Neuronal stem cell (in vitro differentiated cells): ENCODE measurements around the gene PGD.
A peak's percentile ranks its signal among the peaks of the same experiment; 100 is the strongest.

ENCODE experiments used
- DNase-seq: peaks from one replicate; pipeline ENCODE4 v3.0.0-alpha.2; 2013; ENCODE audit warnings: low spot score
- H2AFZ ChIP-seq: one replicate; pipeline ENCODE4 v1.6.1; 2013; ENCODE audit warnings: mild to moderate bottlenecking, low read length, inconsistent platforms
- H2AK5ac ChIP-seq: 2 replicates; pipeline ENCODE4 v1.6.1; 2013; ENCODE audit warnings: low read depth, mild to moderate bottlenecking, inconsistent platforms, low read length, moderate library complexity, mixed read lengths
- H2BK120ac ChIP-seq: 2 replicates; pipeline ENCODE4 v1.6.1; 2013; ENCODE audit warnings: low read depth, mild to moderate bottlenecking, inconsistent platforms, low read length, moderate library complexity, mixed read lengths
- H2BK12ac ChIP-seq: one replicate; pipeline ENCODE4 v1.6.1; 2013; ENCODE audit warnings: low read length, inconsistent platforms
- H2BK15ac ChIP-seq: 2 replicates; pipeline ENCODE4 v1.6.1; 2013; ENCODE audit warnings: mild to moderate bottlenecking, low read length, inconsistent platforms, mixed read lengths
- H2BK5ac ChIP-seq: one replicate; pipeline ENCODE4 v1.6.1; 2013; ENCODE audit warnings: inconsistent platforms, mild to moderate bottlenecking, low read length, moderate library complexity
- H3K14ac ChIP-seq: one replicate; pipeline ENCODE4 v1.6.1; 2013; ENCODE audit warnings: low read length, inconsistent platforms
- H3K18ac ChIP-seq: 2 replicates; pipeline ENCODE4 v1.6.1; 2013; ENCODE audit warnings: low read length, inconsistent platforms
- H3K23ac ChIP-seq: 2 replicates; pipeline ENCODE4 v1.6.1; 2013; ENCODE audit warnings: low read depth, mild to moderate bottlenecking, mixed read lengths, low read length, inconsistent platforms; ENCODE audit not compliant: poor library complexity
- H3K27ac ChIP-seq: replicated peaks from 3 replicates; pipeline ENCODE4 v1.5.1; 2013; ENCODE audit warnings: low read length, inconsistent platforms
- H3K27me3 ChIP-seq, 3 experiments: 2 replicates each; pipeline ENCODE4 v1.6.1; 2013; ENCODE audit warnings: low read length in 3 of 3, mild to moderate bottlenecking in 2 of 3, inconsistent platforms in 1 of 3, low read depth in 1 of 3, mixed read lengths in 1 of 3, moderate library complexity in 1 of 3; ENCODE audit not compliant: control insufficient read depth in 3 of 3, insufficient read depth in 3 of 3
- H3K36me3 ChIP-seq, 2 donors: replicated peaks in 1 of 2; 2 replicates each; pipeline ENCODE4 v1.6.1; 2013; ENCODE audit warnings: low read length in 2 of 2; ENCODE audit not compliant: control insufficient read depth in 2 of 2, insufficient read depth in 2 of 2
- H3K4ac ChIP-seq: 2 replicates; pipeline ENCODE4 v1.6.1; 2013; ENCODE audit warnings: inconsistent platforms, mild to moderate bottlenecking, low read length, moderate library complexity
- H3K4me1 ChIP-seq, 2 donors: 1 replicate in 1 of 2; 2 replicates in 1 of 2; pipeline ENCODE4 v1.6.1; 2013; ENCODE audit warnings: low read length in 2 of 2, low read depth in 1 of 2; ENCODE audit not compliant: control insufficient read depth in 2 of 2, insufficient read depth in 1 of 2
- H3K4me2 ChIP-seq: one replicate; pipeline ENCODE4 v1.6.1; 2013; ENCODE audit warnings: mild to moderate bottlenecking, low read length, inconsistent platforms; ENCODE audit not compliant: insufficient read depth, poor library complexity, severe bottlenecking
- H3K4me3 ChIP-seq, 2 donors: 2 replicates each; pipeline ENCODE4 v1.5.1; 2013; ENCODE audit warnings: low read length in 2 of 2, mild to moderate bottlenecking in 2 of 2, inconsistent platforms in 1 of 2, moderate library complexity in 1 of 2
- H3K79me1 ChIP-seq: one replicate; pipeline ENCODE4 v1.6.1; 2013; ENCODE audit warnings: low read depth, mild to moderate bottlenecking, inconsistent platforms, low read length, moderate library complexity
- H3K9ac ChIP-seq: one replicate; pipeline ENCODE4 v1.6.1; 2013; ENCODE audit warnings: mild to moderate bottlenecking, low read depth, low read length, inconsistent platforms; ENCODE audit not compliant: poor library complexity
- H3K9me3 ChIP-seq, 2 donors: replicated peaks in 1 of 2; 2 replicates each; pipeline versions ENCODE3 to v1.6.1; 2013; ENCODE audit warnings: low read length in 2 of 2, mild to moderate bottlenecking in 2 of 2, inconsistent platforms in 1 of 2, low read depth in 1 of 2, mixed read lengths in 1 of 2, moderate library complexity in 1 of 2; ENCODE audit not compliant: control insufficient read depth in 2 of 2, insufficient read depth in 1 of 2
- H4K8ac ChIP-seq: one replicate; pipeline ENCODE4 v1.6.1; 2013; ENCODE audit warnings: low read depth, mild to moderate bottlenecking, inconsistent platforms, low read length, moderate library complexity
- H4K91ac ChIP-seq: one replicate; pipeline ENCODE4 v1.6.1; 2013; ENCODE audit warnings: low read length, low read depth, mild to moderate bottlenecking, inconsistent platforms; ENCODE audit not compliant: poor library complexity
- WGBS, 2 donors: extraction: QIAGEN DNeasy Blood & Tissue Kit; methylation state at CpG; one replicate each; pipeline ENCODE4 v1.1.7; 2013; ENCODE audit warnings: missing lambda C conversion rate in 2 of 2, mixed read lengths in 1 of 2; ENCODE audit not compliant: insufficient read length in 2 of 2, insufficient replicate concordance in 1 of 2; ENCODE audit errors: extremely low coverage in 2 of 2; 5-methylcytosine and 5-hydroxymethylcytosine counted together

The PGD gene

DNA sequence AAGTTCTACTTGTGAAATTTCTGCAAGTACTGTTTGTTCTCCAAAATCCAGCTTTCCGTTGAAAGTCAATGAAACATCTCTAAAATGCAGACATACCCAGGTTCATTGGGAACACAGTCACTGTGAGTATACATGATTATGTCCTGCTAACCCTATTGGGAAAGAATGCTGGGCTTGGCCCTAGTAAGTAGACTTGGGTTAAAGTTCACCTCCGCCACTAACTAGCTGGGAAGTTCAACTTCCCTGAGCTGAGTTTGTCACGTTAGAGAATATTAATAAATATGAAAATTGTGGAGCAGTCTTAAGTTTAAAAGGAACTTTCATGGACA, 10.5 kb upstream of the PGD start:
- H2AK5ac ChIP-seq, result no peak overlapping the region
- no peak overlapping the region for H2AFZ ChIP-seq
- H2BK120ac ChIP-seq, result no peak overlapping the region
- no peaks in the 10 kb centered on the region for H3K79me1 ChIP-seq
- no peaks in the 10 kb centered on the region for H3K27me3 ChIP-seq
- H2BK12ac ChIP-seq, result no peak overlapping the region
- no peak overlapping the region for H3K27ac ChIP-seq
- no peak overlapping the region for H2BK15ac ChIP-seq
- H2BK5ac ChIP-seq, result no peak overlapping the region
- no peak for DNase-seq
- WGBS, 2 donors, result no CpG with 5 or more reads among the region's 3 CpGs
- H3K23ac ChIP-seq, result peak overlapping the region; percentile 37
- H3K9me3 ChIP-seq, result no peaks in the 10 kb centered on the region
- no peak overlapping the region for H3K9ac ChIP-seq
- no peak overlapping the region for H3K4me2 ChIP-seq
- H3K4me1 ChIP-seq, result peaks cover 9 to 13% of the 10 kb centered on the region in 2 donors
- no peak overlapping the region for H4K91ac ChIP-seq
- no peak overlapping the region for H3K14ac ChIP-seq
- H3K4me3 ChIP-seq, result no peak overlapping the region
- no peak overlapping the region for H3K4ac ChIP-seq
- H3K36me3 ChIP-seq, result peaks cover 2 to 42% of the 10 kb centered on the region in 2 donors
- H3K18ac ChIP-seq, result no peak overlapping the region
- H4K8ac ChIP-seq, result no peak overlapping the region

DNA sequence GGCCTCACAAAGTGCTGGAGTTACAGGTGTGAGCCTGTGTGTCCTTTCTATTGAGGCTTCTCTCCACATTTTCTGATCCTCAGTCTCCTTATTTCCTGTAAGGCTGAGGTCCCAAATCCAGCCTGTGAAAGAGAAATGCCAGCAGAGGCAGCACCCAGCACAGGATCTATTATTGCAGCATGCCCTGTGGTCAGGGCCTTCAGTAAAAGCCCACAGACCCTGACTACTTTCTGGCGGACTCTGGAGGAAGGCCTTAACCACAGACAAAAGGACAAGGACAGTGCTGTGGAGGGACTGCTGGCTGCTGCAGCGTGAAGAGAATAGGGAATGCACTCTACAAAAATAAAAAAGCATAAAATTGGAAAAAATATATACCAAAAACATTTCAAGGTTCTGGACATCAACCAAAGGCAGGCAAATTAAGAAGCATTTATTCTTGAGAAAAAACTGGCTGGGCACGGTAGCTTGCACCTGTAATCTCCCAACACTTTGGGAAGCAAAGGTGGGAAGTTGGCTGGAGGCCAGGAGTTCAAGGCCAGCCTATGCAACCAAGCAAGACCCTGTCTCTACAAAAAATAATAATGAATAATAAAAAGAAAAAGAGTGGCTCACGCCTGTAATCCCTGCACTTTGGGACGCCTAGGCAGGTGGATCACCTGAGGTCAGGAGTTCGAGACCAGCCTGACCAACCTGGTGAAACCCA, 9.4 kb upstream of the PGD start:
- Histone ChIP-seq H3K18ac (no peak overlapping the region), H2BK15ac (no peak overlapping the region), H3K4ac (no peak overlapping the region), H4K8ac (no peak overlapping the region), H2AK5ac (no peak overlapping the region), H3K9ac (no peak overlapping the region), H2BK120ac (no peak overlapping the region), H3K27ac (peak overlapping the region; percentile 30), H3K79me1 (no peaks in the 10 kb centered on the region), H3K4me3 (no peak overlapping the region), H3K14ac (no peak overlapping the region), H2AFZ (no peak overlapping the region), H3K36me3 (peaks cover 0 to 31% of the 10 kb centered on the region in 2 donors), H4K91ac (no peak overlapping the region), H3K27me3 (no peaks in the 10 kb centered on the region), H3K23ac (no peak overlapping the region), H3K4me2 (no peak overlapping the region), H2BK12ac (no peak overlapping the region), H3K4me1 (peaks cover 9 to 13% of the 10 kb centered on the region in 2 donors), H2BK5ac (no peak overlapping the region), H3K9me3 (peaks cover 0 to 8% of the 10 kb centered on the region in 2 donors)
- WGBS, 2 donors, result no CpG with 5 or more reads among the region's 6 CpGs
- DNase-seq, result no peak

DNA sequence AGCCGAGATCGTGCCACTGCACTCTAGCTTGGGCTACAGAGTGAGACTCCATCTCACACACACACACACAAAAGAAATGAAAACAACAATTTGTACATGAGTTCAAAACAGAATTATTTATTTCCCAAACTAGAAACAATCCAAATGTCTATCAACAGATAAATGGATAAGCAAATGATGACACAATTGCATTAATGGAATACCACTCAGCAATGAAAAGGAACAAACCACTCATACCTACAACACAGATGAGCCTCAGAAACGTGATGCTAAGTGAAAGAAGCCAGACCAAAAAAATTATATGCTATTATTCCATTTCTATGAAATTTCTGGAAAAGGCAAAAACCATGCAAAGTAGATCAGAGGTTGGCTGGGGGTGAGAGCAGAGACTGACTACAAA, 2.0 kb upstream of the PGD start:
- no peak overlapping the region for H2BK5ac ChIP-seq
- no peak overlapping the region for H3K4me2 ChIP-seq
- no peaks in the 10 kb centered on the region for H3K27me3 ChIP-seq
- no peak overlapping the region for H3K14ac ChIP-seq
- H3K23ac ChIP-seq, result no peak overlapping the region
- peaks cover 5% of the 10 kb centered on the region for H3K79me1 ChIP-seq
- H2BK120ac ChIP-seq, result no peak overlapping the region
- peaks cover 2 to 18% of the 10 kb centered on the region in 2 donors for H3K36me3 ChIP-seq
- no peak overlapping the region for H2BK12ac ChIP-seq
- no peak overlapping the region for H3K4me3 ChIP-seq
- H4K91ac ChIP-seq, result no peak overlapping the region
- H2BK15ac ChIP-seq, result no peak overlapping the region
- H2AK5ac ChIP-seq, result no peak overlapping the region
- H3K9me3 ChIP-seq, result peaks cover 0 to 16% of the 10 kb centered on the region in 2 donors
- WGBS, 2 donors, result no CpG with 5 or more reads among the region's 3 CpGs
- H3K27ac ChIP-seq, result no peak overlapping the region
- no peak for DNase-seq
- peaks cover 2 to 6% of the 10 kb centered on the region in 2 donors for H3K4me1 ChIP-seq
- H2AFZ ChIP-seq, result no peak overlapping the region
- H3K4ac ChIP-seq, result no peak overlapping the region
- no peak overlapping the region for H3K9ac ChIP-seq
- no peak overlapping the region for H3K18ac ChIP-seq
- no peak overlapping the region for H4K8ac ChIP-seq

GRCh38 chr1:10398278-10398733, 558 bp upstream of the PGD start:
- peak overlapping the region; percentile 92 for H3K27ac ChIP-seq
- no peak overlapping the region for H2AK5ac ChIP-seq
- H3K4ac ChIP-seq, result no peak overlapping the region
- peak overlapping the region; percentile 82 for H4K8ac ChIP-seq
- peak overlapping the region; percentile 73 to 95 for H3K4me3 ChIP-seq
- H2BK12ac ChIP-seq, result peak overlapping the region; percentile 94
- H3K36me3 ChIP-seq, result peaks cover 7 to 32% of the 10 kb centered on the region in 2 donors
- peak overlapping the region; percentile 75 for H2BK5ac ChIP-seq
- H3K14ac ChIP-seq, result peak overlapping the region; percentile 99
- H3K9me3 ChIP-seq, result peaks cover 0 to 16% of the 10 kb centered on the region in 2 donors
- peak overlapping the region; percentile 100 for H3K23ac ChIP-seq
- H3K18ac ChIP-seq, result peak overlapping the region; percentile 99
- H3K4me1 ChIP-seq, result peaks cover 2 to 6% of the 10 kb centered on the region in 2 donors
- peak overlapping the region; percentile 98 for H3K9ac ChIP-seq
- DNase-seq, result no peak
- peak overlapping the region; percentile 99 for H2BK15ac ChIP-seq
- peaks cover 5% of the 10 kb centered on the region for H3K79me1 ChIP-seq
- no CpG with 5 or more reads among the region's 34 CpGs for WGBS, 2 donors
- peak overlapping the region; percentile 92 for H2AFZ ChIP-seq
- H2BK120ac ChIP-seq, result no peak overlapping the region
- H3K27me3 ChIP-seq, result no peaks in the 10 kb centered on the region
- H4K91ac ChIP-seq, result no peak overlapping the region
- H3K4me2 ChIP-seq, result peak overlapping the region; percentile 94
